ENCODE measurements around the gene RBM39.
"Not testable (repeated sequence)": the region's sequence is repeated elsewhere in the genome, so short reads cannot be mapped to it uniquely, and the experiment has no call there.

RBM39 gene

GRCh38 chr20:35723652-35724320 is 18.3 kb downstream of the RBM39 start:
- not testable (repeated sequence) for H3K4me3 ChIP-seq (ENCODE audit: extremely low read depth, insufficient read depth, low read length, poor library complexity, severe bottlenecking); H3K27ac ChIP-seq (ENCODE audit: low read depth, low read length, severe bottlenecking); H3K4me1 ChIP-seq (ENCODE audit: control insufficient read depth, insufficient read depth, low read length, poor library complexity, severe bottlenecking); H3K9me3 ChIP-seq (ENCODE audit: control insufficient read depth, low read length)
- peaks cover 99% of the 10 kb centered on the region for H3K36me3 ChIP-seq (ENCODE audit: control insufficient read depth, insufficient read depth, low read length)
- 91 to 96% methylated on average over 7 to 8 of the region's 12 CpGs for WGBS, 2 experiments (ENCODE audit: insufficient coverage in 2 of 2)

- 98 to 100% methylated on average over 3 of the region's 4 CpGs for WGBS, 2 experiments (ENCODE audit: insufficient coverage in 2 of 2)
- not testable (repeated sequence) for H3K4me3 ChIP-seq (ENCODE audit: extremely low read depth, insufficient read depth, low read length, poor library complexity, severe bottlenecking); H3K4me1 ChIP-seq (ENCODE audit: control insufficient read depth, insufficient read depth, low read length, poor library complexity, severe bottlenecking); H3K9me3 ChIP-seq (ENCODE audit: control insufficient read depth, low read length); H3K27ac ChIP-seq (ENCODE audit: low read depth, low read length, severe bottlenecking)
- H3K36me3 ChIP-seq (ENCODE audit: control insufficient read depth, insufficient read depth, low read length) = peaks cover 99% of the 10 kb centered on the region
Observed at GRCh38 chr20:35723275-35723639, 18.8 kb downstream of the RBM39 start.

GRCh38 chr20:35721621-35722020 is 20.4 kb downstream of the RBM39 start:
- H3K4me3 ChIP-seq (ENCODE audit: extremely low read depth, insufficient read depth, low read length, poor library complexity, severe bottlenecking) = no peak overlapping the region
- 100% methylated on average over 2 of the region's 3 CpGs; no CpG with 5 or more reads in 1 of the 2 experiments for WGBS, 2 experiments (ENCODE audit: insufficient coverage in 2 of 2)
- H3K4me1 ChIP-seq (ENCODE audit: control insufficient read depth, insufficient read depth, low read length, poor library complexity, severe bottlenecking) = no peaks in the 10 kb centered on the region
- no peaks in the 10 kb centered on the region for H3K9me3 ChIP-seq (ENCODE audit: control insufficient read depth, low read length)
- H3K36me3 ChIP-seq (ENCODE audit: control insufficient read depth, insufficient read depth, low read length) = peaks cover 98% of the 10 kb centered on the region
- no peak overlapping the region for H3K27ac ChIP-seq (ENCODE audit: low read depth, low read length, severe bottlenecking)

- Histone ChIP-seq H3K9me3 (ENCODE audit: control insufficient read depth, low read length) (no peaks in the 10 kb centered on the region), H3K36me3 (ENCODE audit: control insufficient read depth, insufficient read depth, low read length) (peaks cover 98% of the 10 kb centered on the region), H3K4me3 (ENCODE audit: extremely low read depth, insufficient read depth, low read length, poor library complexity, severe bottlenecking) (no peak overlapping the region), H3K27ac (ENCODE audit: low read depth, low read length, severe bottlenecking) (no peak overlapping the region), H3K4me1 (ENCODE audit: control insufficient read depth, insufficient read depth, low read length, poor library complexity, severe bottlenecking) (no peaks in the 10 kb centered on the region)
- 100% methylated on average over 2 to 3 of the region's 3 CpGs for WGBS, 2 experiments (ENCODE audit: insufficient coverage in 2 of 2)
Observed at GRCh38 chr20:35721219-35721618, 20.8 kb downstream of the RBM39 start.

GRCh38 chr20:35720165-35721123 is 21.6 kb downstream of the RBM39 start:
- 95 to 96% methylated on average over 13 of the region's 13 CpGs for WGBS, 2 experiments (ENCODE audit: insufficient coverage in 2 of 2)
- no peak overlapping the region for H3K27ac ChIP-seq (ENCODE audit: low read depth, low read length, severe bottlenecking)
- H3K9me3 ChIP-seq (ENCODE audit: control insufficient read depth, low read length) = no peaks in the 10 kb centered on the region
- H3K4me3 ChIP-seq (ENCODE audit: extremely low read depth, insufficient read depth, low read length, poor library complexity, severe bottlenecking) = no peak overlapping the region
- H3K4me1 ChIP-seq (ENCODE audit: control insufficient read depth, insufficient read depth, low read length, poor library complexity, severe bottlenecking) = no peaks in the 10 kb centered on the region
- peaks cover 98% of the 10 kb centered on the region for H3K36me3 ChIP-seq (ENCODE audit: control insufficient read depth, insufficient read depth, low read length)

GRCh38 chr20:35719717-35720116 is 22.3 kb downstream of the RBM39 start:
- Histone ChIP-seq H3K4me3 (ENCODE audit: extremely low read depth, insufficient read depth, low read length, poor library complexity, severe bottlenecking) (no peak overlapping the region), H3K9me3 (ENCODE audit: control insufficient read depth, low read length) (no peaks in the 10 kb centered on the region), H3K27ac (ENCODE audit: low read depth, low read length, severe bottlenecking) (no peak overlapping the region), H3K4me1 (ENCODE audit: control insufficient read depth, insufficient read depth, low read length, poor library complexity, severe bottlenecking) (no peaks in the 10 kb centered on the region), H3K36me3 (ENCODE audit: control insufficient read depth, insufficient read depth, low read length) (peaks cover 98% of the 10 kb centered on the region)
- 92 to 100% methylated on average over 3 to 5 of the region's 8 CpGs for WGBS, 2 experiments (ENCODE audit: insufficient coverage in 2 of 2)

- Histone ChIP-seq H3K36me3 (ENCODE audit: control insufficient read depth, insufficient read depth, low read length) (peaks cover 98% of the 10 kb centered on the region), H3K9me3 (ENCODE audit: control insufficient read depth, low read length) (no peaks in the 10 kb centered on the region), H3K4me1 (ENCODE audit: control insufficient read depth, insufficient read depth, low read length, poor library complexity, severe bottlenecking) (no peaks in the 10 kb centered on the region), H3K27ac (ENCODE audit: low read depth, low read length, severe bottlenecking) (no peak overlapping the region), H3K4me3 (ENCODE audit: extremely low read depth, insufficient read depth, low read length, poor library complexity, severe bottlenecking) (no peak overlapping the region)
- WGBS, 2 experiments (ENCODE audit: insufficient coverage in 2 of 2) = 93 to 98% methylated on average over 11 of the region's 12 CpGs
Observed at GRCh38 chr20:35718972-35719635, 23.0 kb downstream of the RBM39 start.

GRCh38 chr20:35718321-35718720 is 23.7 kb downstream of the RBM39 start:
- not testable (repeated sequence) for H3K4me3 ChIP-seq (ENCODE audit: extremely low read depth, insufficient read depth, low read length, poor library complexity, severe bottlenecking); H3K27ac ChIP-seq (ENCODE audit: low read depth, low read length, severe bottlenecking); H3K9me3 ChIP-seq (ENCODE audit: control insufficient read depth, low read length); H3K4me1 ChIP-seq (ENCODE audit: control insufficient read depth, insufficient read depth, low read length, poor library complexity, severe bottlenecking)
- H3K36me3 ChIP-seq (ENCODE audit: control insufficient read depth, insufficient read depth, low read length) = peaks cover 98% of the 10 kb centered on the region
- WGBS, 2 experiments (ENCODE audit: insufficient coverage in 2 of 2) = 78 to 100% methylated on average over 3 to 6 of the region's 8 CpGs

GRCh38 chr20:35716330-35716729 is 25.7 kb downstream of the RBM39 start:
- H3K4me3 ChIP-seq (ENCODE audit: extremely low read depth, insufficient read depth, low read length, poor library complexity, severe bottlenecking) = no peak overlapping the region
- no peak overlapping the region for H3K27ac ChIP-seq (ENCODE audit: low read depth, low read length, severe bottlenecking)
- 90 to 100% methylated on average over 1 to 2 of the region's 4 CpGs for WGBS, 2 experiments (ENCODE audit: insufficient coverage in 2 of 2)
- H3K9me3 ChIP-seq (ENCODE audit: control insufficient read depth, low read length) = no peaks in the 10 kb centered on the region
- H3K4me1 ChIP-seq (ENCODE audit: control insufficient read depth, insufficient read depth, low read length, poor library complexity, severe bottlenecking) = no peaks in the 10 kb centered on the region
- H3K36me3 ChIP-seq (ENCODE audit: control insufficient read depth, insufficient read depth, low read length) = peaks cover 99% of the 10 kb centered on the region

- peaks cover 98% of the 10 kb centered on the region for H3K36me3 ChIP-seq (ENCODE audit: control insufficient read depth, insufficient read depth, low read length)
- 80 to 100% methylated on average over 1 of the region's 2 CpGs for WGBS, 2 experiments (ENCODE audit: insufficient coverage in 2 of 2)
- no peaks in the 10 kb centered on the region for H3K4me1 ChIP-seq (ENCODE audit: control insufficient read depth, insufficient read depth, low read length, poor library complexity, severe bottlenecking)
- no peaks in the 10 kb centered on the region for H3K9me3 ChIP-seq (ENCODE audit: control insufficient read depth, low read length)
- no peak overlapping the region for H3K27ac ChIP-seq (ENCODE audit: low read depth, low read length, severe bottlenecking)
- no peak overlapping the region for H3K4me3 ChIP-seq (ENCODE audit: extremely low read depth, insufficient read depth, low read length, poor library complexity, severe bottlenecking)
Observed at GRCh38 chr20:35715652-35716051, 26.4 kb downstream of the RBM39 start.

Measured in mesodermal cell (in vitro differentiated cells).